BJ (cell line): ENCODE measurements around the gene SCN1B. TPM values are rescaled to one million over a fixed set of nuclear protein-coding genes. Genes with fewer than 3 reads are reported as not detected.
"Not testable (repeated sequence)": the region's sequence is repeated elsewhere in the genome, so short reads cannot be mapped to it uniquely, and the experiment has no call there.

Experiments used
- CTCF ChIA-PET: fragments of 350-600 bp; formaldehyde crosslinking; extraction: SDS; loops from one replicate; lab custom pipeline; 2021; ENCODE audit warnings: antibody characterized with exemption, inconsistent platforms; lab: Yijun Ruan, JAX
- POLR2A ChIA-PET: fragments of 300-600 bp; sonication (Branson Sonifier 250); formaldehyde crosslinking; extraction: SDS; loops from one replicate; lab custom pipeline; 2021; ENCODE audit warnings: antibody characterized with exemption; lab: Charles Lee
- DNase-seq: peaks from one replicate; pipeline ENCODE4 v3.0.0-alpha.2; 2011; ENCODE audit warnings: low read depth
- H3K27me3 ChIP-seq: 2 replicates; pipeline ENCODE4 v1.6.0; 2011; ENCODE audit warnings: low read length; ENCODE audit not compliant: control insufficient read depth, insufficient read depth
- H3K36me3 ChIP-seq: 2 replicates; pipeline ENCODE4 v1.5.1; 2011; ENCODE audit warnings: low read length; ENCODE audit not compliant: control insufficient read depth, insufficient read depth
- H3K4me3 ChIP-seq: 2 replicates; pipeline ENCODE4 v1.5.1; 2011; ENCODE audit warnings: low read depth, mild to moderate bottlenecking, control low read depth, low read length
- polyA plus RNA-seq: library from polyadenylated mRNA; depleted of rRNA; stranded (reverse); fragments of >200 nt; gene quantifications from 2 replicates; pipeline ENCODE4 v1.2.3, GENCODE V29; 2011
- TF ChIP-seq, protein P1 (sequence below): IDR thresholded peaks from 2 replicates; pipeline ENCODE4 v1.5.1; 2011; ENCODE audit warnings: low read depth, mild to moderate bottlenecking, control low read depth, inconsistent platforms, low read length, moderate library complexity; ENCODE audit not compliant: insufficient read depth

SCN1B gene
- polyA plus RNA-seq, 1 experiment = 9.5 TPM

DNA sequence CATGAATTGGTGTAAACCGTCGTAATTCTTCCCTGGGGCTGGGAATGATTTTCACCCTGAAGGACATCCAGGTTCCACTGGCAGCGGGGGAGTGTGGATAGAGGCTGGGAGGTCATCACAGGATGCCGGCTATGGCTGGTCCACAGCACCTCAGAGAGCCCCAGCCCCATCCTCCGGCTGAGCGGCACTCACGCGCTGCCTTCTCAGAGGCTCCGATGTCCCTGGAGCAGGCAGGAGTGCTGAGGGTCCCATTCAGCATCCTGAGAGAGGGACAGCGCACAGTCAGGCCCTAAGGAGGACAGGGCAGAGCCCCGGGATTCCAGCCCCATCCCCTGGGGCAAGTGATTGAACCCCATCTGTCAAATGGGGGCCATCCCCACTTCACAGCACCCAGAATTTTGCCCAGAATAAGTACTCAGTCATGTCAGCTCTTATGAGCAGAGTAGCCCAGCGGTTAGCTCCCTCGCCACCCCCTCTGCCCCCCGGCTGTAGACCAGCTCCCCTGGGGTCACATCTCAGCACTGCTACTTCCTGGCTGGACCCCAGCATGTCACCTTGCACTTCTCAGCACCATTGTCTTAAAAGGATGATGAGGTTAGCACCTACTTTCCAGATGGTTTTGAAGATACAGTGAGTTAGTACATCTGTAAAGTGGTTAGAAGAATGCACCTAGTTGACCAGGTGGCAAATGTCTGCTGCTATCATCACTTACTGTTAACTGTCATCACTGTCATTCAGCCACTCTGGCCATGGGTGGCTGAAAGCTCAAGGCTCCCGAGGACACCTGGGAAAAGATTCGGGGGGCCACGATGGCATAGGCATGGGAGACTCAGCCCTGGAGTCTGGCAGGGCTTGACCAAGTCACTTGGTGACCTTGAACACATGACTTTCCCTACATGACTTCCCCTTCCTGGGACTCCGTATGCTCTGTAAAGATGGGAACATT, 18.3 kb upstream of the SCN1B start:
- no peaks in the 10 kb centered on the region for H3K27me3 ChIP-seq
- no peak overlapping the region for H3K4me3 ChIP-seq
- no peak for DNase-seq
- ChIA-PET CTCF (interaction anchor here (0.7 to 4.3 kb wide), 10 partner anchors 10 to 82 kb away, joined by 3 to 47 read pairs (median 4); no protein-coding TSS in a partner anchor), POLR2A (no interaction called here)
- TF ChIP-seq, protein P1, sequence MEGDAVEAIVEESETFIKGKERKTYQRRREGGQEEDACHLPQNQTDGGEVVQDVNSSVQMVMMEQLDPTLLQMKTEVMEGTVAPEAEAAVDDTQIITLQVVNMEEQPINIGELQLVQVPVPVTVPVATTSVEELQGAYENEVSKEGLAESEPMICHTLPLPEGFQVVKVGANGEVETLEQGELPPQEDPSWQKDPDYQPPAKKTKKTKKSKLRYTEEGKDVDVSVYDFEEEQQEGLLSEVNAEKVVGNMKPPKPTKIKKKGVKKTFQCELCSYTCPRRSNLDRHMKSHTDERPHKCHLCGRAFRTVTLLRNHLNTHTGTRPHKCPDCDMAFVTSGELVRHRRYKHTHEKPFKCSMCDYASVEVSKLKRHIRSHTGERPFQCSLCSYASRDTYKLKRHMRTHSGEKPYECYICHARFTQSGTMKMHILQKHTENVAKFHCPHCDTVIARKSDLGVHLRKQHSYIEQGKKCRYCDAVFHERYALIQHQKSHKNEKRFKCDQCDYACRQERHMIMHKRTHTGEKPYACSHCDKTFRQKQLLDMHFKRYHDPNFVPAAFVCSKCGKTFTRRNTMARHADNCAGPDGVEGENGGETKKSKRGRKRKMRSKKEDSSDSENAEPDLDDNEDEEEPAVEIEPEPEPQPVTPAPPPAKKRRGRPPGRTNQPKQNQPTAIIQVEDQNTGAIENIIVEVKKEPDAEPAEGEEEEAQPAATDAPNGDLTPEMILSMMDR = no peak
- peaks cover 50% of the 10 kb centered on the region for H3K36me3 ChIP-seq

DNA sequence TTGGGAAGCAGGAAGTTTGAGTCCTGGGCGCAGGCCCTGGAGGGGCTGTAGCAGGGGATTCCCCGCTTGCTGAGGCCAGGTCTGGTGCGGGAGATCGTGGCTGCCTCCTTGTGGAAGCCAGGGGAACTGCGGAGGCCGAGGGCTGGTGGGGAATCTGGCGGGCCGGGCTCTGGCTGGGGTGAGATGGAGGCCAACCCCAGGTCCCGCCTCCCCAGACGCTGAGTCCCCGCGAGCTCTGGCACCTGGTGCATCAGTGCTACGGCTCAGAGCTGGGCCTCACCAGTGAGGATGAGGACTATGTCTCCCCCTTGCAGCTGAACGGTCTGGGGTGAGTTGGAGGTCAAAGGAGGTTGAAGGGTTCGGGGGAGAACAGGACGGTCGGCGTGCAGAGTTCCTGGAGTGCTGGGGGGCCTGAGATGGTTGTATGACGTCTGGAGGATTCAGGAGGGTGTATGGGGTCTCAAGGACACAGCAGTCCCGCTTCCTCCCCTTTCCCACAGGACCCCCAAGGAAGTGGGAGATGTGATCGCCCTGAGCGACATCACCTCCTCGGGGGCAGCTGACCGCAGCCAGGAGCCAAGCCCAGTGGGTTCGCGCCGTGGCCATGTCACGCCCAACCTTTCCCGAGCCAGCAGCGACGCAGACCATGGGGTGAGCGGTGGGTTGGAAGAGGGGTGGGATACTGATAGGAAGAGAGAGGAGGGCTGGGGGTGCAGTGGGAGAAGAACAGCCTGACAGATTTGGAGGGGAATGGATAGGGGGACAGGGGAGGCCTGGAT, 17.0 kb upstream of the SCN1B start:
- ChIA-PET POLR2A (no interaction called here), CTCF (interaction anchor here (0.8 to 4.3 kb wide), 13 partner anchors 8 to 94 kb away, joined by 3 to 47 read pairs (median 5); no protein-coding TSS in a partner anchor)
- DNase-seq = no peak
- H3K27me3 ChIP-seq = no peaks in the 10 kb centered on the region
- TF ChIP-seq, protein P1 = peak; percentile 95
- no peak overlapping the region for H3K4me3 ChIP-seq
- peaks cover 55% of the 10 kb centered on the region for H3K36me3 ChIP-seq

DNA sequence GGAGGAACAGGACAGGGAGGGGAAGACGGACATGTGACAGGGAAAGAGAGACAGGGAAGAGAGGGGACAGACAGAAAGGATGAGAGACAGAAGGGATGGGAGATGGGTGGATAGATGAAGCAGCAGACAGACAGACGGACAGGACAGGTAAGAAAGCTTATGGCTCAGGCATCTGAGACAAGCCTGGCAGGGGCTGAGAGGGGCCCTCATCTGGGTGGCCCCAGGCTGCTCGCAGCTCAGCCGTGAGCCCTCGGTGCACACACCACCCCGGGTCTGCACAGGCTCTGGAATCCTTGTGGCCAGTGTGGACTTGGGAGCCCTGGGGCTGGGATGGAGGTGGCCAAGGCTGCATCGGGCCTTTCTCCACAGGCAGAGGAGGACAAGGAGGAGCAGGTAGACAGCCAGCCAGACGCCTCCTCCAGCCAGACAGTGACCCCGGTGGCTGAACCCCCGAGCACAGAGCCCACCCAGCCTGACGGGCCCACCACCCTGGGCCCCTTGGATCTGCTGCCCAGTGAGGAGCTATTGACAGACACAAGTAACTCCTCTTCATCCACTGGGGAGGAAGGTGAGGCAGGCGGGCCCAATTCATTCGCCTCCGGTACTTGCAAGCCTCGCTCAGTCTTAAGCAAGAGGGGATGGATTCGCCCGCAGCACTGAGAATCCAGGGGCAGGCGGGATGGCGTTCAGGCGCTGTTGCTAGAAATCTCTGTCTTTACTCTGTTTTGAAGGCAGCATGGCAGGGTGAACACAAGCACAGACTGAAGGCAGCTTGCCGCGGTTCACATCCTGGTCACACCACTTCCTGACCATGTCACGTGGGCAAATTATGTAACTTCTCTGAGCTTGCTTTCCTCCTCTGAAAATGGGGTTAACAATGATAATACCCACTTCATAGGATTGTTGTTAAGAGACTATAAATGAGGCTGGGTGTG, 16.2 kb upstream of the SCN1B start:
- DNase-seq = no peak
- peaks cover 59% of the 10 kb centered on the region for H3K36me3 ChIP-seq
- TF ChIP-seq, protein P1 = no peak
- no peak overlapping the region for H3K4me3 ChIP-seq
- CTCF ChIA-PET = interaction anchor here (0.8 to 4.3 kb wide), 8 partner anchors 9 to 93 kb away, joined by 3 to 47 read pairs (median 6); partner anchors contain the start of gene GRAMD1A
- H3K27me3 ChIP-seq = no peaks in the 10 kb centered on the region
- POLR2A ChIA-PET = no interaction called here

DNA sequence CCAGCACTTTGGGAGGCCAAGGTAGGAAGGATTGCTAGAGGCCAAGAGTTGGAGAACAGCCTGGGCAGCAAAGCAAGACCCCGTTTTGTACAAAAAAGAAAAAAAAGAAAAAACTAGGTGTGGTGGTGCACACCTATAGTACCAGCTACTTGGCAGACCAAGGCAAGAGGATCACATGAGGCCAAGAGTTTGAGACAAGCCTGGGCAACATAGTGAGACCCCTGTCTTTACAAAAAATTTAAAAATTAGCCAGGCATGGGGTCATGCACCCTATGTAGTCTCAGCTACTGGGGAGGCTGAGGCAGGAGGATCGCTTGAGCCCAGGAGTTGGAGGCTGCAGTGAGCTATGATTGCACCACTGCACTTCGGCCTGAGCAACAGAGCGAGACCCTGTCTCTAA, 15.5 kb upstream of the SCN1B start:
- POLR2A ChIA-PET = not testable (repeated sequence)

DNA sequence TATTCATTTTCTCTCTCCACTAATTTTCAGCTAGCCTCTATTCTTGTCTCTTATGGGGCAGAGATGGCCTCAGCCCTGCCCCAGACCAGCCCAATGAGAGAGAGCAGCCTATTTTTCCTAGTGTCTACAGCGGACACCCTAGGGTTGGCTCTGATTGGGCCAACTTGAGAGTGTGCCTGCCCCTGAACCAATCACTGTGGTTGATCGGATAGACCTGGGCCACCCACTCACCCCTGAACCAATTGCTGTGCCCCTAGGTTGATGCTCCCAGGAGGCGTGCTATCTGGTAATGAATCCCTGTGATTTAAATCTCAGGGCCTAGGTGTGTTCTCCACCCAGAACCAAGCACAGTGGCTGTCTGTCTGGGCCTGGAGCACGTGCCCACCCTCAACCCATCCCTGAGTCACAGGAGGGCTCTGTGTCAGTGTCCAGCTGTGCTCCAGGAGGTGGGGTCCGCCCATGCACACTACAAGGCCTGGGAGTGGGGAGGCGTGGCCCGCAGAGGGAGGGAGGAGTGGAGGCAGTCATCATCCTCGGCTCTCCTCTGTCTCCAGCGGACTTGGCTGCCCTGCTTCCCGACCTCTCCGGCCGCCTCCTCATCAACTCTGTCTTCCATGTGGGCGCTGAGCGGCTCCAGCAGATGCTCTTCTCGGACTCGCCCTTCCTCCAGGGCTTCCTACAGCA, 14.9 kb upstream of the SCN1B start:
- Histone ChIP-seq H3K4me3 (no peak overlapping the region), H3K36me3 (peaks cover 56% of the 10 kb centered on the region), H3K27me3 (no peaks in the 10 kb centered on the region)
- ChIA-PET CTCF (interaction anchor here (1.7 to 4.3 kb wide), 3 partner anchors 8 to 43 kb away, joined by 7 to 47 read pairs (median 10); no protein-coding TSS in a partner anchor), POLR2A (no interaction called here)
- no peak for DNase-seq
- TF ChIP-seq, protein P1 = no peak

More for the DNA sequence above, 15.5 kb upstream of the SCN1B start:
- CTCF ChIA-PET = interaction anchor here (1.2 to 4.3 kb wide), 3 partner anchors 15 to 52 kb away, joined by 4 to 47 read pairs (median 6); partner anchors contain the start of gene GRAMD1A
- DNase-seq, H3K4me3 ChIP-seq, H3K27me3 ChIP-seq: not testable (repeated sequence)
- peaks cover 60% of the 10 kb centered on the region for H3K36me3 ChIP-seq
